ENCODE measurements around the gene ZNF407.
"Not testable (repeated sequence)": the region's sequence is repeated elsewhere in the genome, so short reads cannot be mapped to it uniquely, and the experiment has no call there.

ZNF407 gene

DNA sequence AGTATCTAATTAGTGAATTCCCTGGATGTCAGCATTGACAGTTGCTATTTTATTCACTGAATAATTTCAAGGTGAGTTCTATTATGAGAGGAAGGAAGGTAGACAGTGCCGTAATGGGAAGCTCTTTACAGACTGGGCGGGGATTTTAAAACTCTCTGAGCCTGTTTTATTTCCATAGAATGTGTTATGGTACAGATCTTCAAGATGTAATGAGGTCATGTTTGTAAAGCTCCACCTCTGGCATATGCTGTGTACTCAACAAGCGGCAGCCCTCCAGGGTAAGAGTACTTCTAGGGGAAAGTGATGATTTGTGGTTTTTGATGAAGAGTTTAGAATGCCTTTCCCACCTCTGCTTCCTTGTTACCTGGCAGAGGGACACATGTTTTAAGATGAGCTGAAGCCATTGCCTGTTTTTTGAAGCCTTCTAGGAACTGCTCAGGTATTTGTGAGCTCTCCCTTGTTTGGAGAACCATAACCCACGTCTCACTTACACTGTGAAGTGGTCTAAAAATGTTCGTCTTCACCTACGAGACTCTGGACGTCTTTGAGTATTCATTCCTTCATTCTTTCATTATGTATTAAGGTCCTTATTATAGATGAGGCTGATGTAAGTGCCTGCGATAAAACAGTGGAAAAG lies 360.0 kb downstream of the ZNF407 start:
- DNase-seq (ENCODE audit: low read depth in 1 of 2, low spot score in 1 of 2), result no peak

DNA sequence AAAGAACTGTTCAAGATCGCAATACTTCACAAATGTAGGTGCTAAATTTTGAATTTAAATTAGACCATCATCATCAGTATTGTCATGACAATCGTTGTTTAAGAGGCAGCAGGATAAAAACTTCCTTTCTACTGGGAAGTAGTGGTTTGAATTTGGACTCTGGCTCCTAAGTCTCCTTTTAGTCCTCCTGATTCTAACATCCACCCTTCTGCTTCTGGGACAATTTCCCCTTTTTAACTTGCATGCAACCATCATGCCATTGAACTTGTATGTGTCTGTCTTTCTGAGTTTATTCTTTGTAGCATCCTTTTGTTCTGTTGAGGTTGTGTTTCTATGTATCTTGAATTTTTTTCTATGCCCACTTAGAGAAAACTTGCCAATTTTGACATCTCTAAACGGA lies 361.5 kb downstream of the ZNF407 start:
- DNase-seq (ENCODE audit: low read depth in 1 of 2, low spot score in 1 of 2), result no peak

DNA sequence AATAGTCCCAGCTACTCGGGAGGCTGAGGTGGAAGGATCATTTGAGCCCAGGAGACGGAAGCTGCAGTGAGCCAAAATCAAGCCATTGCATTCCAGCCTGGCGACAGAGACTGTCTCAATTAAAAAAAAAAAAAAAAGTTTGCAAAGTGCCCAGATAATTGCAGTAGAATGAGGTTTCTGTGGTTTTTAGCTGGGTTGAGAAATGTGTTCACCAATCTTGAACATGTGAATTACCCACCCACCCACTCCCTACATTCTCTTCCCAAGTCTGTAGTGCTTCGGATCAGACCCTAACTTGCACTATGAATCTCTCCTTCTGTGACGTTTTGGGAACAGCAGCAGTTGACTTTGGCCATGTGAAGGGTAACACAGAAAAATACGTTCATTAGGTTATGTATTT lies 363.9 kb downstream of the ZNF407 start:
- no peak for DNase-seq (ENCODE audit: low read depth in 1 of 2, low spot score in 1 of 2)

DNA sequence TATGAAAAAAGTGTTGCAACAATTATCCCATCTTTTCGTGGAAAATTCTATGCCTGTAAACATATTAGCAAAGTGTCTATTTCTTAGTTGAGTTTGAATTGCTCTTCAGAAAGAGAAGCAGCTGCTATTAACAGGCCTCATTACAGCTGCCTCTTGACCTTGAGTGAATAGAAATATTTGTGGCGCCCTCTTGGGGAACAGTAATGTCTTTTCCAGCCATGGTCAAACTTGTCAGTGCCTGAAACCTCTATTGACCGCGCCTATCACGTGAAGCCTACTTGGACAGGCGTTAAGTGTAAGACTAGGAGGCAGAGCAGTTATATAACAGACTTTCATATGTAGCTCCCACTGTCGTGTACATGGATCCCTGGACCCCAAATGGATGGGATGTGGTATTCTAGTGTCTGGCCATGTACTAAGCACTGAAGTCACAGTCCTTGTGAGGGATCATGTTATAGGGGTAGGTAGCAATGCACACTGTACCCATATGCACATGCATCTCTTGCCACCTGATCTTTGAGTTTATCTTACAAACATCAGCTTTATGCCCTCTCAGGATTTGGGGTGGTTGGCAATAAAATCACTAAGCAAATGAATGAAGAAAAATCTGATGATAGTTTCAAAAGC lies 366.3 kb downstream of the ZNF407 start:
- DNase-seq (ENCODE audit: low read depth in 1 of 2, low spot score in 1 of 2), result no peak

DNA sequence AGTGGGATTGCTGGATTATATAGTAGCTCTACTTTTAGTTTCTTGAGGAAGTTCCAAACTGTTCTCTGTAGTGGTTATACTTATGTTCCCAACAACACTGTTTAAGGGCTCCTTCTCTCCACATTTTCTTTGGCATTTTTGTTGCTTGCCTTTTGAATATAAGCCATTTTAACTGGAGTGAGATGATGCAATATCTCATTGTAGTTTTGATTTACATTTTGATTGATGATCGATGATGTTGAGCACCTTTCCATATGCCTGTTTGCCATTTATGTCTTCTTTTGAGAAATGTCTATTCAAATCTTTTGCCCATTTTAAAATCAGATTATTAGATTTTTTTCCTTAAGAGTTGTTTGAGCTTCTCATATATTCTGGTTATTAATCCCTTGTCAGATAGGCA lies 368.0 kb downstream of the ZNF407 start:
- DNase-seq (ENCODE audit: low read depth in 1 of 2, low spot score in 1 of 2), result no peak

DNA sequence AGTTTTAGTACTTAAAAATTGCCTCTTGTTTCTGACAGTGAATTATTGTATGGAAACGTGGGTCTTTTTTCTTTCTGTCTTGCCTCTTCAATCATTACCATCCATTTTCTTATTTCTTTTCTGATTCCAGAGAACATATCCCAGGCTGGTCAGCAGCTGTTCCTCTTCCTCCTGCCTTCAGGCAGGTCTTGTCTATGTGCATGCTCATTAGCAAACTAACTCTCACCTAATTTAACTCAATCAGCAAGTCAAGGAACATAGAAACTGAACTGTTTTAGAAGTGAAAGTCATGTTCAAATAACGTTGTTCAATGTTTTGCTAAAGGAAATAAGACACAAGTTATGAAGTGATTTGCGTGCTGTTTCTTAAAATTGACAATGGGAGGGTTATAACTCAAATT lies 369.8 kb downstream of the ZNF407 start:
- DNase-seq (ENCODE audit: low read depth in 1 of 2, low spot score in 1 of 2), result no peak

DNA sequence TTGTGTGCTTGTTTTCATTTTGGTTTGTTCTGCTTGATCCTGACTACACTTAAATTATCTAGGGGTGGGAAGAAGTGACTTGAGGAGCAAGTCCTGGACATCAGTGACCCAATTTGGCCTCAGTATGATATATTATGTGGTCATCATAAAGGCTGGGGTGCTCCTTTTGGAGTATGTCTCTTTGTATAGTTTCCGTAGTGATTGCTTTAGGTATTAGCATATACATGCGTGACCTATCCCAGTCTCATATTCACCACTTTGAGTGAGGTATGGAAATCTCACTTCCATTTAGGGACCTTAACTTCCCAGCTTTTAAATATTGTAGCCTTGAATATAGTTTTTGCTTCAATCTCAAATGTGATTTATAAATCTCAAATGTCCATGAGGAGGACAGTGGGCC lies 370.3 kb downstream of the ZNF407 start:
- DNase-seq (ENCODE audit: low read depth in 1 of 2, low spot score in 1 of 2), result no peak

DNA sequence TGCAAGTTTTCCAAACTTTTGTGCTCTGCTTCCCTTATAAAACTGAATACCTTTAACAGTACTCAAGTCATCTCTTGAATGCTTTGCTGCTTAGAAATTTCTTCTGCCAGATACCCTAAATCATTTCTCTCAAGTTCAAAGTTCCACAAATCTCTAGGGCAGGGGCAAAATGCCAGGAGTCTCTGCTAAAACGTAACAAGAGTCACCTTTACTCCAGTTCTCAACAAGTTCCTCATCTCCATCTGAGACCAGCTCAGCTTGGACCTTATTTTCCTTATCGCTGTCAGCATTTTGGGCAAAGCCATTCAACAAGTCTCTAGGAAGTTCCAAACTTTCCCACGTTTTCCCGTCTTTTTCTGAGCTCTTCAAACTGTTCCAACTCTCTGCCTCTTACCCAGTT lies 373.7 kb downstream of the ZNF407 start:
- DNase-seq (ENCODE audit: low read depth in 1 of 2, low spot score in 1 of 2), result not testable (repeated sequence)

DNA sequence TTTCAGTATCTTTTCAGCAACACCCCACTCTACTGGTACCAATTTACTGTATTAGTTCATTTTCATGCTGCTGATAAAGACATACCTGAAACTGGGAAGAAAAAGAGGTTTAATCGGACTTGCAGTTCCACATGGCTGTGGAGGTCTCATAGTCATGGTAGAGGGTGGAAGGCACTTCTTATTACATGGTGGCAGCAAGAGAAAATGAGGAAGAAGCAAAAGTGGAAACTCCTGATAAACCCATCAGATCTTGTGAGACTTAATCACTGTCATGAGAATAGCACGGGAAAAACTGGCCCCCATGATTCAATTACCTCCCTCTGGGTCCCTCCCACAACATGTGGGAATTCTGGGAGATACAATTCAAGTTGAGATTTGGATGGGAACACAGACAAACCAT lies 374.1 kb downstream of the ZNF407 start:
- not testable (repeated sequence) for DNase-seq (ENCODE audit: low read depth in 1 of 2, low spot score in 1 of 2)

DNA sequence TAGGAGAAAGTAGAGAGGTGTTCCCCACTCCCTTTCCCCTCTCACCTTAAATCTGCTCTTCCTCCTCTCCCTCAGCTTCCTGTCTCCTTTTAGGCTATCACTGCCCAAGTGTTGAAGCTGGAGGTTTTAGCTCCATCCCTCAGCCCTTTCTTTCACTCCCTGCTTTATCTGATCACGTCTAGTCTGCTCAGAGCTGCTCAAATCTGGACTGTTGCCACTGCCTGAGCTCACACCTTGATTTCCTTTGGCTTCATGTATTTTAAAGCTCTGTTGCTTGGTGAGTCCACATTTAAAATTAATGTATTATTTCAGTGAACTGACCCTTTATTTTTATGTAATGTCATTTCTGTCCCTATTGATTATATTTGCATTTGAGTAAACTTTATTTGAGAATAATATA lies 374.7 kb downstream of the ZNF407 start:
- DNase-seq (ENCODE audit: low read depth in 1 of 2, low spot score in 1 of 2), result no peak

DNA sequence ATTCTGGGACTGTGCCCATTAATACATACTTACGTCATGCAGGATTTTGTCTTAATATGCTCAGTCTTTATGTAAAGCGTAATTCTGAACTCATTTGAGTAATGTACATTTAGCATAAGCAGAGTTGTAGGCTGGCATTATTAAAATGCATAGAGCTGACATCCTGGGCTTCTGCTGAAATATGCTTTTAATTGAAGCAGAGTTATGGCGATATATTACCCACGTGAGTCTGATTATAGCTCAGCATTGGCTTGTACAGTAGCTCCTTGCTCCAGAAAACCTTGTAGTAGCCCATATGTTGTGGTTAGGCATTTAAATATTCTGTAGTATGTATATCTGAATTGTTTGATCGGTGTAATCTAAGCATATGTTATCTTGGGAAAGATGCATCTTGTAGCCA lies 377.3 kb downstream of the ZNF407 start:
- DNase-seq (ENCODE audit: low read depth in 1 of 2, low spot score in 1 of 2), result no peak

DNA sequence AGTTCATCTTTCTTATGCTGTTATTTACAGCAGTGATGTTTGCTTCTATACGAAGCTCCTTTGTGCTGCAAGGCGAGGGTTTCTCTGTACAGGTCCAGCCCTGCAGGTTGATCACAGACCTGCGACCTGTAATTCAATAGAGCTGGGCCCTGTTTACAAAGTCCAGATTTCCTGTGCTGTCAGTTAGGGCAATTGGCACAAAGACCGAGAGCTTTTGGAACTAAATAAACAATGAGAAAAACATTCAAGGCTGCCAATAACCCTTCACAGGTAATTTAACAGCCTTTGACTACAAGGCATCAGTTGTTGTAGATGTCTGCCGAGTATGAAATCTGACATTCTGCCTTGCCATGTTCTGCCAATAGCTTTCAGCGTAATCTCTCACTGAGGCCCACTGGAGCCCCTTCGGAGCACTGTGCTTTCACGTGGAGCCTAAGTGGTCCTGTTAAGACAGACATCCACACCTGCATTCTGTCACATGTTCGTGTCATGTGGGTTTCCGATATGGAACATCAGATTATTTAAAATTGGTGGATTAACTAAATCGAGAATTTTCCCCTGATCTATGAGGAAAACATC lies 378.8 kb downstream of the ZNF407 start:
- DNase-seq (ENCODE audit: low read depth in 1 of 2, low spot score in 1 of 2), result no peak

DNA sequence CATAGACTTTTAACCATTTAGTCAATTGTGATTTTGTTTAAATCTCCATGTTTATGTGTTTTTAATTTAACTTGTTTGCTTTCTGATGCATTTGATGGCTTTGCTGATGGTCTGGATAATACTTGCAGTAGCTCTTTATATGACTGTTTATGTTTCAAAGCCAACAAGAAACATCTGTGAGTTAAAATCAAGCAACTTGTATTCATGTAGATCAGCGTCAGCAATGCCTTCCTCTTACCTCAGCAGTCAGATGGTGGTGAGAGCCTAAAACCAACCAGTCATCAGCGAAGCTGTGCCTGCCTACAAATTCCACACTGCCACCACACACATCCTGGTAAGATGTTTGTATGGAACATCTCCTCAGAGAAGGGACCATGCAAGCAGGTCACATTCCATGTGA lies 379.4 kb downstream of the ZNF407 start:
- DNase-seq (ENCODE audit: low read depth in 1 of 2, low spot score in 1 of 2), result no peak

DNA sequence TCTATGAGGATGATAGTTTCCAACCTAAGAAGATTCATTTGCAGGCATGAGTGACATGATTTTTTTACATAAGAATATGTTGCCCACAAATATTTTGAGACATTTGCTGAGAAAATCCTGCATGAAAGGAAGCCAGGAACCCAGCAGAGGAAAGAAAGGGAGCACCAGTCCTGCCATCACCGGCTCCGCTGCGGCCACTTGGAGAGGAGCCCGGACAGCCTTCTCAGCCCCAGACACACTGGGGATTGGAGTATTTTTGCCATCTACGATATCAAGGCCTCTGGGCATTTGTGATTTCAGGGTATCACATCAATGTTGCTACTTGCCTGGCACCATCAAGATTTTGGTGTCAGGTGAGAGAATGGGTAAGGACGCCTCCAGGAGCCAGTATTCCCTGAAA lies 383.0 kb downstream of the ZNF407 start:
- no peak for DNase-seq (ENCODE audit: low read depth in 1 of 2, low spot score in 1 of 2)

DNA sequence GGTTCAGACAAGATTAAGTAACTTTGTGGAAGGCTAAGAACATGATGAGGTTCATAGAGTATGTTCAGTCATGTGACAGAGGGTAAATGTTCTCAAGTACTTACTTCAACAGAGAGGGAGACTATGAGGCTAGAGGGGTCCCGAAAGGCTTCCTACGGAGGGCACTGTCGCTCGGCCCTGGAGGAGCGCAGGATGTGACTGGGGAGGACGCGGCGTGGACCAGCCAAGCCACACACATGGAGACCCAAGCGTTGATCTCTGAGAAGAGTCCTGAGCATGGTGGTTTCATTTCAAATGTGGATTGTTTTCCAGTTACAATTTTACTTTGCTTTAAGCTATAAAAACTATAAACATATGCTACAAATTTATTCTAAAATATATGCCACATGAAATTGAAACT lies 383.8 kb downstream of the ZNF407 start:
- no peak for DNase-seq (ENCODE audit: low read depth in 1 of 2, low spot score in 1 of 2)

DNA sequence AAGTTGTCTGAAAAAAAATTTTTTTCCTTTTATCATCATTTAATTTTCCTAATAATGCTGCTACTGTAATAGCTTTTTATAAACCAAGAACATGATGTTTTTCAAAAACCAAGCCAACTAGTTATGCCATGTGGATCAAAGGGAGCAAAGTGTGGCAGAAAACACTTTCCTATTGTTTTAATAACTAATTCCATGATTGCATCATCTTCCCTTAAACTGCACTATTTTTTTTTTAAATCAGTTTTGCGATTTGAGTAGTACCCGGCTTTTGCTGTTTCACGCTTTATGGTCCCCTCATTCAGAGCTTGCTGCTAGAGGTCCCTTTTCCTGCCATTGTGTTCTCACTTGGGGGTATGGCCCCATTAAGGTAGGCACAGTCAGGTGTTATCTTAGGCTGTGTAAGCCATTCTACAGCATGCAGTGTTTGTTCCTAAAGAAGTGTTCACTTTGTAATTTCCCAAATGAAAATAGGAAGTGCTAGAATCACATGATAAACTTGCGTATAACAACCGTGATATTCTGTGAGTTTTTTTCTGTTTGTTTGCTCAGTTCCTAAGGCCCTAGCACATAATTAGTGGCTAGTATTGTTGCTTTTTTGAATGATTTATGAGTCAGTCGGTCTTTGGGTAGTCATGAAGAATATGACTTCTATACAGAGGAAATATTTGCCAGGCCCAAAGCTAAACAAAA lies 385.4 kb downstream of the ZNF407 start:
- DNase-seq (ENCODE audit: low read depth in 1 of 2, low spot score in 1 of 2), result no peak

DNA sequence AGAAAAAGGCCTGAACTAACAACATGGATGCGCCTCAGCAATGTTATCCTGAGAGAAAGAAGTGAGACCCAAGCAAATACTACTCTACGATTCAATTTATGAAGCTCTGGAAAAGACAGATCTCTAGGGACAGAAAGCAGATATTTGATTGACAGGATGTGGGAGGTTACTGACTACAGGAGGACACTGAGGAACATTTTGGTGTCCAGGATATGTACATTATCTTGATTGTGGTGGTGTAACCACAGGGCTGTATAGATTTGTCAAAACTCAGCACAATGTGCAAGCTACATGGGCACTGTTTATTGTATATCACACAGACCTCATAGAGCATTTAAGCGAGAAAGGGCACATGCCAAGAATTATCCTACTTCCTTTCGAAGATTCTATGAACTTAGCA lies 391.5 kb downstream of the ZNF407 start:
- no peak for DNase-seq (ENCODE audit: low read depth in 1 of 2, low spot score in 1 of 2)

DNA sequence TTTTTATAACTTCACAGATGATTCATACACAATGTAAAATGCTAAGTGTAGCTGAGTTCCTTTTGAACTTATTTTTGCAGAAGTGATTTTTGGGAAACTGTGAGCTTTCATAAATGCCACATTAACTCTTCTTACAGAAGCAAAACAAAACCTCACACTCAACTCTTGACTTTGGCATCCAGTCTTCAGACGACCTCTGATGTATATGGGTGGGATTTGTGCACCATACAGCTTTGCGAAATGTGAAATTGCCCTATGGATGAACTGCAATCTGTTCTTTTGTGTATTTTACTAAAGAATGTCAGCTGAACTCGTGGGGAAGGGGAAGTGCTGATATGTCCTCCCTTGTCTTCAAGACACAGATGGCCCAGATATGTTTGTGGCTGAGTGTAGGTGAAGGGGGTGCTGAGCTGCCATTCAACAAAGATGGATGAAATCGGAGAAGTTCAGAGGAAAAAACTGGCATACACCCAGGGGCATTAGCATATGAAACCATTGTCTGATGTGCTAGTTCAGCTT lies 393.0 kb downstream of the ZNF407 start:
- DNase-seq (ENCODE audit: low read depth in 1 of 2, low spot score in 1 of 2), result no peak

DNA sequence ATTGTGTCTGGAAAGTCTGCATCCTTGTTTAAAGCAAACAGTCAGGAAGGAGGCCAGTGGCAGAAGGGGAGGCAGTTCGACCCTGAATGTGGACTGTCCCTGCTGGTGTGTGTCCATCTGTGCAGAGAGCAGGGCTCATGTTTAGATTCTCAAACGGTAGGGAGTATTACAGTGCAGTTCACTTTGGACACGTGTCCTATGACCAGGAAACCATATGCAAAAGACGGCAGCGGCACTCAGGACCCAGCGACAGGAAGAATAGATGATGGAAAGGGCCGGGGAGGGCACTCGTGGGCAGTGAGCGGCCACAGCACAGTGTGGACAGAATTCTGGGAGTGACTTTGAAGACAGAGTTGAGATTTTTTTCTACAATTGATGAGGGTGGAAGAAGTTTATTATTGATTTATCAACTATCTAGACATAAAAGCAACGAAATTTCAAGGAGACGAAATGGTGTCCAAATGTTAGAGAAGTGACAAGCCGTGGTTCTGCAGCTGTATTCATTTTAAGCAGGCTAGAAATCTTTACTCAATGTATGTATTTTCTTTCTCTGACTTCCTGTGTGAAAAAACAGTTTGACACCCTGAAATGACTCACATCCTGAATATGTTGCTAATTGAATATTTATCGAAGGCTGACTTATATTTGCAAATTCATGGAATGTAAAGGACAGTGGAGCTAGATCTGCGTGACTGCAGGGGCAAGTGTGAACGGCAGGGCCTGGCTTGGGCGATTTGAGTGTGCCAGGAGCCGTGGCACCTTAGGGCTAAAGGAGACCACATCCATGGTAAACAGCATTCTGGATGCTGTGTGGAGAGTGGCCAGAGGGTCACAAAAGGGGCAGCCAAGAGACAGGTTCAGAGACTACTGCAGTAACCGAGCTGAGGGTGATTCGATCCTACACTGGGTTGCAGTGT lies 397.1 kb downstream of the ZNF407 start:
- DNase-seq (ENCODE audit: low read depth in 1 of 2, low spot score in 1 of 2), result no peak

DNA sequence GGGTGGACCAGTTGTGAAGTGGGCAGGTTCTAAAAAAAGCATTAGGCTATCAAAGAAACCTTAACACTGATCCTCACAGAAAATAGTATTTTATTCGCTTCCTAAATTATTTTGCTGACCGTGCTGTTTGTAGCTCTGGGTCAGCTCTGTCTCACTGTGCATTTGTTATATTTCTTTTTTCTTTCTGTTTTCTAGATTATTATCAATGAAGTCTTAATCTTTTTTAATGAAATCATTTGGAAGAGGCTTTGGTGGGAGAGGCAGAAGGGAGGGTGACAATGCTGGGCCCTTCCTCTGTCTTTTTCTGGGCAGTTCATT lies 397.7 kb downstream of the ZNF407 start:
- no peak for DNase-seq (ENCODE audit: low read depth in 1 of 2, low spot score in 1 of 2)

DNA sequence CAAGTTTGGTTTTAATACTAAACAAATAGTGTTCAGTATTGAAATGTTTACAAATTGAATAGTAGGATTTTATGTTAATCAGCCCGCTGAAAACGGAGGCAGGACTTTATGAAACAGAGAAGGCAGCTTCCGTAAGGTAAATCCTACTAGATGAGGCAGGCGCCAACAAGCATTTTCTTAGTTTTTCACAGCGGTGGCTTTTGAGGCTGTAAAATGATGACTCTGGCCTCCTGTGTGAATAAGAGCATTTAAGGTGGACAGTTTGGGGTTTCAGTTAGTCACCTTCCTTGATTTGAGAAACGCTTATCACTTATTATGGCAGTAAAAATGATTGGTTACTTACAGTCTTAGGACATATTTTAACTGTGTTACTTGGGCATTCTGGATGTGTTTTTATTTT lies 398.4 kb downstream of the ZNF407 start:
- no peak for DNase-seq (ENCODE audit: low read depth in 1 of 2, low spot score in 1 of 2)

All from activated CD4-positive, alpha-beta T cell treated with anti-CD3 and anti-CD28 coated beads, Interleukin-2, amount 50 U/mL, for 24 hours (primary cell).